ENCODE results near the gene ELP5.

DNA sequence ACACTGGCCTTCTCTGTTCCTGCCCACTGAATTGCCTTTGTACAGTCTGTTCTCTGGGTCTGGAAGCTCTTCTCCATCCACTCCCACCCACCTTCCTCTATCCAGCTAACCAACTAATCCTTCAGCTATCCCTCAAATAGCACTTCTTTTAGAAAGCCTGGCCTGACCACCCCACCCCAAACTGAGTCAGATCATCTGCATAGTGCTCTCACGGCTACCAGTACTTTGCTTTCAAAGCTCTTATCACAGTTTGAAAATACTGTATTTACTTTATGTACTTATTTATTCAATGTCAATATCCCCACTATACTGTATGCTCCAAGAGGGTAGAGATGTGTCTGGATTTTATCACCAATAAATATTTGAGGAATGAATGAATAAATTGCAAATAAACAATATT, 14.8 kb downstream of the ELP5 start:
- TF ChIP-seq, protein P1, sequence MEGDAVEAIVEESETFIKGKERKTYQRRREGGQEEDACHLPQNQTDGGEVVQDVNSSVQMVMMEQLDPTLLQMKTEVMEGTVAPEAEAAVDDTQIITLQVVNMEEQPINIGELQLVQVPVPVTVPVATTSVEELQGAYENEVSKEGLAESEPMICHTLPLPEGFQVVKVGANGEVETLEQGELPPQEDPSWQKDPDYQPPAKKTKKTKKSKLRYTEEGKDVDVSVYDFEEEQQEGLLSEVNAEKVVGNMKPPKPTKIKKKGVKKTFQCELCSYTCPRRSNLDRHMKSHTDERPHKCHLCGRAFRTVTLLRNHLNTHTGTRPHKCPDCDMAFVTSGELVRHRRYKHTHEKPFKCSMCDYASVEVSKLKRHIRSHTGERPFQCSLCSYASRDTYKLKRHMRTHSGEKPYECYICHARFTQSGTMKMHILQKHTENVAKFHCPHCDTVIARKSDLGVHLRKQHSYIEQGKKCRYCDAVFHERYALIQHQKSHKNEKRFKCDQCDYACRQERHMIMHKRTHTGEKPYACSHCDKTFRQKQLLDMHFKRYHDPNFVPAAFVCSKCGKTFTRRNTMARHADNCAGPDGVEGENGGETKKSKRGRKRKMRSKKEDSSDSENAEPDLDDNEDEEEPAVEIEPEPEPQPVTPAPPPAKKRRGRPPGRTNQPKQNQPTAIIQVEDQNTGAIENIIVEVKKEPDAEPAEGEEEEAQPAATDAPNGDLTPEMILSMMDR (IDR thresholded peaks at IDR 0.05), result no peak
- TF ChIP-seq POLR2A (IDR thresholded peaks at IDR 0.05), result no peak
